ENCODE measurements around the gene GNG7. TPM values are rescaled to one million over a fixed set of nuclear protein-coding genes. Genes with fewer than 3 reads are reported as not detected.

Gene GNG7
- polyA plus RNA-seq, 1 of the 3 experiments (the other 2 are of a cell fraction) = 2.2 TPM

GRCh38 chr19:2557093-2557440 lies 145.4 kb downstream of the GNG7 start:
- TF ChIP-seq TCF12 (IDR thresholded peaks at IDR 0.05) = no peak
- no peak for TF ChIP-seq FOSL2 (IDR thresholded peaks at IDR 0.05; ENCODE audit: borderline replicate concordance, low read depth)
- no peak for TF ChIP-seq MEF2A (IDR thresholded peaks at IDR 0.05; ENCODE audit: borderline replicate concordance, low read depth)
- TF ChIP-seq TEAD4 (IDR thresholded peaks at IDR 0.05; ENCODE audit: borderline replicate concordance, insufficient read depth) = no peak
- TF ChIP-seq, protein P1, sequence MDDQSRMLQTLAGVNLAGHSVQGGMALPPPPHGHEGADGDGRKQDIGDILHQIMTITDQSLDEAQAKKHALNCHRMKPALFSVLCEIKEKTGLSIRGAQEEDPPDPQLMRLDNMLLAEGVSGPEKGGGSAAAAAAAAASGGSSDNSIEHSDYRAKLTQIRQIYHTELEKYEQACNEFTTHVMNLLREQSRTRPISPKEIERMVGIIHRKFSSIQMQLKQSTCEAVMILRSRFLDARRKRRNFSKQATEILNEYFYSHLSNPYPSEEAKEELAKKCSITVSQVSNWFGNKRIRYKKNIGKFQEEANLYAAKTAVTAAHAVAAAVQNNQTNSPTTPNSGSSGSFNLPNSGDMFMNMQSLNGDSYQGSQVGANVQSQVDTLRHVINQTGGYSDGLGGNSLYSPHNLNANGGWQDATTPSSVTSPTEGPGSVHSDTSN (IDR thresholded peaks at IDR 0.05) = no peak
- TF ChIP-seq, protein P2, sequence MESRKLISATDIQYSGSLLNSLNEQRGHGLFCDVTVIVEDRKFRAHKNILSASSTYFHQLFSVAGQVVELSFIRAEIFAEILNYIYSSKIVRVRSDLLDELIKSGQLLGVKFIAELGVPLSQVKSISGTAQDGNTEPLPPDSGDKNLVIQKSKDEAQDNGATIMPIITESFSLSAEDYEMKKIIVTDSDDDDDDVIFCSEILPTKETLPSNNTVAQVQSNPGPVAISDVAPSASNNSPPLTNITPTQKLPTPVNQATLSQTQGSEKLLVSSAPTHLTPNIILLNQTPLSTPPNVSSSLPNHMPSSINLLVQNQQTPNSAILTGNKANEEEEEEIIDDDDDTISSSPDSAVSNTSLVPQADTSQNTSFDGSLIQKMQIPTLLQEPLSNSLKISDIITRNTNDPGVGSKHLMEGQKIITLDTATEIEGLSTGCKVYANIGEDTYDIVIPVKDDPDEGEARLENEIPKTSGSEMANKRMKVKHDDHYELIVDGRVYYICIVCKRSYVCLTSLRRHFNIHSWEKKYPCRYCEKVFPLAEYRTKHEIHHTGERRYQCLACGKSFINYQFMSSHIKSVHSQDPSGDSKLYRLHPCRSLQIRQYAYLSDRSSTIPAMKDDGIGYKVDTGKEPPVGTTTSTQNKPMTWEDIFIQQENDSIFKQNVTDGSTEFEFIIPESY (IDR thresholded peaks at IDR 0.05; ENCODE audit: borderline replicate concordance, low read depth) = no peak
- no peak for TF ChIP-seq TAF1 (IDR thresholded peaks at IDR 0.05; ENCODE audit: borderline replicate concordance, low read depth, low read length)
- TF ChIP-seq REST (IDR thresholded peaks at IDR 0.05; ENCODE audit: low read depth, low read length) = no peak
- TF ChIP-seq NRF1 (IDR thresholded peaks at IDR 0.05; ENCODE audit: low read depth, low read length) = no peak
- no peak for TF ChIP-seq USF1 (IDR thresholded peaks at IDR 0.05; ENCODE audit: borderline replicate concordance, low read depth)
- TF ChIP-seq FOXJ3 (CRISPR knock-in tag; IDR thresholded peaks at IDR 0.05) = no peak
- no peak for TF ChIP-seq ELF1 (IDR thresholded peaks at IDR 0.05)
- TF ChIP-seq FOXM1 (IDR thresholded peaks at IDR 0.05; ENCODE audit: low read depth) = no peak
- no peak for TF ChIP-seq POLR2AphosphoS5 (IDR thresholded peaks at IDR 0.05; ENCODE audit: low read depth, low read length)
- ChIA-PET POLR2A (no interaction called here), CTCF (no interaction called here)
- no peaks in the 10 kb centered on the region for H3K27me3 ChIP-seq (ENCODE audit: insufficient read depth)
- H3K79me2 ChIP-seq (ENCODE audit: insufficient read depth) = no peaks in the 10 kb centered on the region
- no peaks in the 10 kb centered on the region for H3K36me3 ChIP-seq (replicated peaks in 1 of 2; ENCODE audit: control insufficient read depth in 1 of 2, insufficient read depth in 2 of 2, low read length in 1 of 2)
- peaks cover 17% of the 10 kb centered on the region for H3F3A ChIP-seq (replicated peaks; ENCODE audit: insufficient read depth)
- no peak overlapping the region for H3K27ac ChIP-seq (ENCODE audit: low read depth in 2 of 2, low read length in 1 of 2)
- no peak overlapping the region for H3K4me3 ChIP-seq (ENCODE audit: low read depth in 2 of 2, low read length in 1 of 2)
- no peaks in the 10 kb centered on the region for H3K4me1 ChIP-seq (ENCODE audit: control insufficient read depth in 1 of 2, insufficient read depth in 2 of 2, low read depth in 1 of 2, low read length in 1 of 2)
- 89% methylated on average over 17 of the region's 17 CpGs for WGBS (ENCODE audit: low lambda C conversion rate)
- no peak for DNase-seq
- no peak overlapping the region for H3K4me2 ChIP-seq
- no peaks in the 10 kb centered on the region for H3K9me2 ChIP-seq
- no peak overlapping the region for H2AFZ ChIP-seq (ENCODE audit: low read depth)
- no peaks in the 10 kb centered on the region for H3K9me3 ChIP-seq
- no peaks in the 10 kb centered on the region for H4K20me1 ChIP-seq (ENCODE audit: insufficient read depth)
- no peak overlapping the region for H3K9ac ChIP-seq
